CD4-positive, alpha-beta T cell treated with Interleukin-2 at 100 ng/mL for 4 hours (primary cell): ENCODE results near the gene LILRB3.
"Not testable (repeated sequence)": the region's sequence is repeated elsewhere in the genome, so short reads cannot be mapped to it uniquely, and the experiment has no call there.

Experiments used
- DNase-seq: peaks from one replicate; pipeline ENCODE4 v3.0.0-alpha.2; 2020; ENCODE audit warnings: low spot score

The LILRB3 gene

DNA sequence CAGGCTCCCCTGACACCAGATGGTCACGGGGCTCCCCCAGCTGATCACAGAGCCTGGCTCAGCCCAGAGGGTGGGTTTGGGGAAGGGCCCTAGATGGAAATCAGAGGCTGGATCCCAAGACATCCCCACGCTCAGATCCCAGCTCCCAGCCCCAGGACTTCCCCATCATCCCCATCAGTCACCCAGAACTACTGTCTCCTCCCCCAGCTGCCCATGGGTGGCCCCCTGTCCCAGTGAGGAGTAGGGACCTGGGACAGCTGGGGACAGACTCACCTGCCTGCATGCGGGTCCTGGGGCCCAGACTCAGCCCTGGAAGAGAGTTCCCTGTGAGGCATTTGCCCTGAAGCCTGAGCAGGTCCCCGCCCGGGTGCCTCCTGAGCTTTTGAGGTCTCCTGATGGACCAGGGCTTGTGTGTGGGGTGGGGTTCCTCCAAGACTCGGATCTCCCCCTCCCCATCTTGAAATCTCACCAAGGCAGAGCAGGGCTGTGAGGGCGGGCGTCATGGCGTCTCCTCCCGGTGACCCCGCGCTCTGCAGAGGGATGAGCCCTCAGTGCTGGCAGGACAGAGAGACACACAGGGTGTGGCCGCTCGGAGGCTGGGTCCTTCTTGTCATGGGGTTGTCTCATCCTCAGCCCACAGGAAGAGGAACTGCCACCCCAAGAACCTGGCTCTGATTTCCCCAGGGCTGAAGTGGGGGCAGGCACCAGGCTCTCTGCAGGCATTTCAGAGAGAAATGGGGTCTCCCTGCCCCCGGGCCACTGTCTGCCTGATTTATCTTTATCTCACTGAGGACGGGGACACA is at the start of gene LILRB3:
TSS of gene LILRB3 (minus strand) at position 534 of the 803 bp plus-strand sequence. CDS start at position 503, 31 bp downstream.
- not testable (repeated sequence) for DNase-seq

DNA sequence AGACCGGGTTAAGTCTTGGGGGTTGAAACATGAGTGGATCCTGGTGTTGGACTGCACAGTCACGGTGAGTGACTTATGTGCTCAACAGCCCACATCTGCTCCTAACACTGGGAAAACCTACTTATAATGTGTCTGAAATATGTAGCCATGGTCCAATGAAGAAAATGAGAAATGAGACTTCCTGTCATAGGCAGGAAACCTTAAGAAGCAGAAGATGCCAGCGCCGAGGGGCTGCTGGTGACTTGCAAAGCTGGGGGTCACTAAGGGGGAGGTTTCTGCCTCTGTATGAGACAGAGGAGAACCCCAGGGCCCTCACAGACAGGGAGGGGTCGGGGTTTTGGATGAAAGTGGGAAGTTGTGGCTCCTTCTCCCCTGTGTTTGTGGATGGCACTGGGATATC is 49.4 kb upstream of the LILRB3 start:
- not testable (repeated sequence) for DNase-seq

DNA sequence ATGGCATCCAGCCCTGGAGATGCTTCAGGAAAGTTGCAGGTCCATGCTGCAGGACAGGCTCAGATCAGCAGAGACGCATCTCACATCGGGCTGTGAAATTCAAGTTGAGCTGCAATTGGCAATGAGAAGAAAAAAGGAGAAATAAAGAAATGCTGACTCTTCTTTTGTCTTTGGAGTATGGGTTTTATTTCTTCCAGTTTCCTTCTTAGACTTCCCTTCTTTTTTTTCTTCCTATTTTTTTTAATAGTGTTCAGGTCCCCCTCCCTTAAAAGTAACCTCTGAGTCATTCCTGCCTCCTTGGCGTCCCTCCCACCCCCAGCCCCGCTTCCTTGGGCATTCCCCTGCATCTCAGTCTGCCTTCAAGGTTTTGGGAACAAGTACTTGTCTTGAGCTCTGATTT is 48.8 kb upstream of the LILRB3 start:
- not testable (repeated sequence) for DNase-seq

DNA sequence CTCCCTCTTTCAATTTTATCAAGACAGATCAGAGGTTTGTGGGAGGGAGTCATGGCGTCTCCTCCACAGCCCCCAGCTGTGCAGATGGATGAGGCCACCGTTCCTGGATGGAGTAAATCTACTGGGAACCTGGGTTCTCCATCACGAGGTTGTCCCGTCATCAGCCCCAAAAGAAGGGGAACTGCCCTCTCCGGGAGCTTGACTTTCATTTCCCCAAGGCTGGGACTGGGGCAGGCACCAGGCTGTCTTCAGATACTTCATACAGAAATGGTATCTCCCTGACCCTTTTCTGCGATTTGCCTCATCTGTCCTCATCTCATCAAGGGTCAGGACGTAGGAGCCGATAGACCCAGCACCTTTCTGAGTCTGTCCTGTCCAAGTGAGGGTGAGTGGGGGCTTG is 48.3 kb upstream of the LILRB3 start:
- DNase-seq: no peak

DNA sequence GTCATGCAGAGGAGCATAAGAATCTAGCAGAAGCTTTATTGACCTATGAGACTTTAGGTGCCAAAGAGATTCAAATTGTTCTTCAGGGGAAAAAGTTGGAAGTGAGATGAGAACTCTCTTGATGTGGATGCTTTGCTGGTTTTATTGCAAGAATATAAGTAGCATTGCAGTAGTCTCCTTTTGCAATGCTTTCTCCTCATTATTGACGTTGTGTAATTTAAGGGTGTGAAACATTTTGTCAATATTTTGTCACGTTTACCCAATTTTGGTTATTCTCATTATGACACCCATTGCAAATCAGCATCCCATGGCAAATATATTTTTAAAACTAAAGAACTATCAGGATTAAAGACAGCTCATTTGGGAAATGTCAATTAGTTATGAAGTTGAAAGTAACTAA is 46.1 kb upstream of the LILRB3 start:
- DNase-seq: no peak

- DNase-seq: peak; percentile 56
These were observed 43.3 kb upstream of the LILRB3 start for GRCh38 chr19:54266133-54266532.

- DNase-seq: no peak
These were observed 39.7 kb upstream of the LILRB3 start for GRCh38 chr19:54262470-54262869.

- no peak for DNase-seq
These were observed 39.3 kb upstream of the LILRB3 start for GRCh38 chr19:54262066-54262465.

DNA sequence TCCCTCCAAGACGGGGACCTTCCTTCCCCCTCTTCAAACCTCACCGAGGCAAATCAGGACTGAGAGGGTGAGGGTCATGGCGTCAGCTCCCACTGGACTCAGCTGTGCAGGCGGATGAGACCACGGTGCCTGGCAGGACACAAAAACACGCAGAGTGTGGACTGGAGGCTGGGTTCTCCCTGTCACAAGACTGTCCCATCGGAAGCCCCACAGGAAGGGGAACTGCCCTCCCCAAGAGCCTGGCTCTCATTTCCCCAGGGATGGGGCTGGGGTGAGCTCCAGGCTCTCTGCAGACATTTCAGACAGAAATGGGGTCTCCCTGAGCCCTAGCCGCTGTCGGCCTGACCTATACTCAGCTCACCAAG is 34.3 kb upstream of the LILRB3 start, which contains the start of gene LILRB5:
TSS of gene LILRB5 (minus strand) at position 158 of the 365 bp plus-strand sequence. CDS start at position 78, 80 bp downstream.
- DNase-seq: no peak

- no peak for DNase-seq
These were observed 33.7 kb upstream of the LILRB3 start for GRCh38 chr19:54256250-54257115.

DNA sequence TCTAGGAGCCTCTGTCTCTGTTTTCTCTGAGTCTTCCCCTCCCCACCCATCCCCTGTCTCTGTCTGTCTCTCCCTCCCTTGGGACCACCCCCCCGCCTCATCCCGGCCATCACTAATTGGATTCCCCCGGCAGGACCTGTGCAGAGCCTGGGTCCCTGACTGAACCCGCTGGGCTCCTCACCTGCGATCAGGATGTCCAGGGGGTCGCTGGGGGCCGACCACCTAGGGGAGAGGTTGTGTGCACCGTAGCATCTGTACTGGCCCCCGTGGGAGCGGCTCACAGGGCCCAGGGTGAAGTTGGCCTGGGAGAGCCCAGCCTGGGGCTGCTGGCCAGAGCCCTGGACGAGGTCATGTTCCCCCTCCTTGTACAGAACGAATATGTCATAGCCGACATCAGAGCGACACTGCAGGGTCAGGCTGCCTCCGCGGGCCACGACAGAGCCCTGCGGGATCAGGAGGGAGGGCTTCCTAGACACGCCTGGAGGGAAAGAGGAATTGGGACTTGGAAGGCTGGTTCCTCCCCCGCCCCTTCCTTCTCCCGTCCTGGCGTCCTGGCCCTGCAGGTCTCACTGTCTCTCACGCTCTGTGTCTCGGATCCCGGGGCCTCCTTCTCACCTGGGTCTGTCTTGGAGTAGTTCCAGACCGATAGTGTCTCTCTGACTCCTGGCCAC is 32.4 kb upstream of the LILRB3 start:
- no peak for DNase-seq

GRCh38 chr19:54254195-54254906 is 31.5 kb upstream of the LILRB3 start:
- no peak for DNase-seq

GRCh38 chr19:54253331-54254194 is 30.8 kb upstream of the LILRB3 start:
- DNase-seq: no peak

DNA sequence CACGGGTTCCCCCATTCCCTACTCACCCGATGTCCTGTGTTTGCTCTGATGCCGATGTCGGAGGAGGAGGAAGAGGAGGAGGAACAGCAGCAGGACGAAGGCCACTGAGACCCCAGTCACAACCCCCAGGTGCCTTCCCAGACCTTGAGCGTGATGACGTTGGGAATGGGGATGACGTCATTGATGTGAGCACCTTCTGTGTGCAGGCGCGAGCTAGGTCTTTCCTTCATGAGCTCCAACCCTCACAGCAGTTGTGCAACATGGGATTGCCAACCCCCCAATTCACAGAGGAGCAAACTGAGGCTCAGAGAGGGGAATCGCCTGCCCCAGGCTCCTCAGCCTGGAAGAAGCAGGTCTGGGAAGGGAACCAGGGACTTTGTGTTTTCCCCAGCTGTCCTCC is 30.0 kb upstream of the LILRB3 start:
- DNase-seq: no peak

DNA sequence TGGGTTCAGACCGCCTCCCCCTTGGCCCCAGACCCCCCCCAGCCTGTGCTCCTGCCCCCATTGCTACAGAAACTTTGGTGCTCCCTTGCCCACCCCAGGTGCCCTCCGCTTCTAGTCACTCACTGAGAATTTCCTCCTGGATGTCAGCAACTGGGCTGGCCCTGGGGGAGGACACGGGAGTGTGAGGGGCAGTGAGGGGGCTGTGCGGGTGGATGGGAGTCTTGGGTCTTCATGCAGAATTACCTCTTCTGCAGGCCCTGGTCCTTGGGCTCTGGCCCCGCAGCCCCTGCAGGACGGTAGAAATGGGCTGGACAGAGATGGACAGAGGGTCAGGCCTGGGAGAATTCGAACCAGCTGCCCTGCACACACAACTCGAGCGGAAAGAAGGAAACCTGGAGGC is 29.4 kb upstream of the LILRB3 start:
- DNase-seq: no peak

- peak; percentile 32 for DNase-seq
These were observed 25.3 kb upstream of the LILRB3 start for GRCh38 chr19:54248016-54248601.

DNA sequence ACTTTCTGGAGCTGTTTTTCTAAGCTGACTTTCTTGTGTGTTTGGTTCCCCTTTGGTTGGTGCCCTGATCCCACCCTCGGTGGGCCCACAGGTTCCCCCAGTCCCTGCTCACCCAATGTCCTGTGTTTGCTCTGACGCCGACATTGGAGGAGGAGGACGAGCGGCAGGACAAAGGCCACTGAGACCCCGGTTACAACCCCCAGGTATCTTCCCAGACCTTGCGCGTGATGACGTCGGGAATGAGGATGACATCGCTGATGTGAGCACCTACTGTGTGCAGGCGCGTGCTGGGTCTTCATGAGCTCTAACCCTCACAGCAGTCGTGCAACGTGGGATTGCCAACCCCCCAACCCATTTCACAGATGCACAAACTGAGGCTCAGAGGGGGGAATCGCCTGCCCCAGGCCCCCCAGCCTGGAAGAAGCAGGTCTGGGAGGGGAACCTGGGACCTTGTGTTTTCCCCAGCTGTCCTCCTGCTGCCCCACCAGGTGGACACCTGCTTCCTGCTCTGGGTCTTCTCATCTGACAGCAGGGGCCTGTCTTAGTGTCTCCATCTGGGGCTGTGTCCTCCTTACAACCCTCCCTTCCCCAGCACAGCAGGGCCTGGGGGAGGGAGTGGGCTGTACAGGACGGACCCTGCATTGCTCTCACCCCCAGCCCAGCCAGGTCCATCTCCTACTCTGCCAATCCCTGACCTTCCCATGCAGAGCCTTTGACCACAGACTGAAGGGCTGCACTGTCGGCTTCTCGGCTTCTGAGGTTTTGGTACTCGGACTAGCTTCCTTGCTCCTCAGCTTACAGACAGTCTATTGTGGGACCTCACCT is 24.5 kb upstream of the LILRB3 start:
- DNase-seq: no peak

GRCh38 chr19:54245936-54246335 is 23.1 kb upstream of the LILRB3 start:
- no peak for DNase-seq

DNA sequence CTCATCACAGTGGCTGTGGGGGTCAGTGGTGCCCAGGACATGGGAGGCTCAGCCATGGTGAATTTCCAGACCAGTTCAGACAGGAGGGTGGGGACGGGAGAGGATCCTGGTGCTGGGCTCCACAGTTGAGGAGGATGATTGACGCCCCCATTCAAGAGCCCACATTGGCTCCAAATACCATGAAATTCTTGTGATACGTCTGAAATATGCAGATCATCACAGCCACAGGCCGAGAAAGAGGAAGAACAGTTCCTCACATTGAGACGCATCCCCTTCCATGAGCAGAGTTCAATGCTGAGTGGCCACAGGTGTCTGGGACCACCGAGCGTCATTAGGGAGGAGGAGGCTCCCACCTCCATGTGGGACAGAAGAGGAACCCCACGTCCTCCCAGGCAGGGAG is 21.0 kb upstream of the LILRB3 start:
- not testable (repeated sequence) for DNase-seq

GRCh38 chr19:54242646-54243045 is 19.8 kb upstream of the LILRB3 start, which contains the start of gene LILRA6:
Gene LILRA6, minus strand, starts transcription at chr19:54242790.
- DNase-seq: not testable (repeated sequence)
